OCI-LY7 (cell line): Measurements from ENCODE around the gene TTC28.

Experiments used
- EZH2phosphoT487 ChIP-seq: fragments of 200-600 bp; sonication (generic); IDR thresholded peaks from 2 replicates; pipeline ENCODE4 v1.6.1; 2018; ENCODE audit warnings: low read depth, borderline replicate concordance, mild to moderate bottlenecking, mixed run types, antibody characterized with exemption, low read length, moderate library complexity, mixed read lengths
- TF ChIP-seq, protein P1 (sequence below): fragments of 200-600 bp; sonication (generic); conservative IDR thresholded peaks from 2 replicates; pipeline ENCODE4 v1.5.1; 2014; ENCODE audit warnings: mild to moderate bottlenecking, antibody characterized with exemption, low read length, moderate library complexity, mixed read lengths

DNA sequence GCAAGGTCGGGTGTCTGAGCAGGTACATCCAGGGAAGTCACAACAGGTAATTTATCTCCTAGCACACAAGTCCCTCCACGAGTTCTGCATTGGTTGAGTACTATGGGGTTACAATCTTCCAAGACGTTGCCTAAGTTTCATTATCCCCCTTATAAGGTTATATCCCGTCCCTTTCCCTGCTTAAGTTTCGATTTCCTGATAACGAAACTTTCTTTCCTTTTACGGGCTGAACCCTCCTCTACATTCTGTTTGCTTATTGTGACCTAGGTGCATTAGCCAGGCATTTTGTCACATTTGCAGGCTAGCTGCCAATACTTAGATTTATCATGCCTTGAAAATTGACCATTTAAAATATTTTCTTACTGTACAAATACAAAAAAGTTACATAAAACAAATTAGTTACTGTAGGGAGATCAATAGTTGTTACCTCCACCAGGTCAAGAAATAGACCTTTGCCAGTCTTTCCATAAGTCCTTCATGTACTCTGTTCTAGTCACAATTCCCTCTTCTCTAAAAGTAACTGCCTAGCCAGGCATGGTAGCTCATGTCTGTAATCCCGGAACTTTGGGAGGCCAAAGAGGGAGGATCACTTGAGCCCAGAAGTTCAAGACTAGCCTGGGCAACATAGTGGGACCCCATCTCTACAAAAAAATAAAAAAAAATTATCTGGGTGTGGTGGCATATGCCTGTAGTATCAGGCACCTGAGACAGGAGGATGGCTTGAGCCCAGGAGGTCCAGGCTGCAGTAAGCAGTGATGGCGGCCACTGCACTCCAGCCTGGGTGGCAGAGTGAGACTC is 746.3 kb downstream of the TTC28 start:
- TF ChIP-seq, protein P1, sequence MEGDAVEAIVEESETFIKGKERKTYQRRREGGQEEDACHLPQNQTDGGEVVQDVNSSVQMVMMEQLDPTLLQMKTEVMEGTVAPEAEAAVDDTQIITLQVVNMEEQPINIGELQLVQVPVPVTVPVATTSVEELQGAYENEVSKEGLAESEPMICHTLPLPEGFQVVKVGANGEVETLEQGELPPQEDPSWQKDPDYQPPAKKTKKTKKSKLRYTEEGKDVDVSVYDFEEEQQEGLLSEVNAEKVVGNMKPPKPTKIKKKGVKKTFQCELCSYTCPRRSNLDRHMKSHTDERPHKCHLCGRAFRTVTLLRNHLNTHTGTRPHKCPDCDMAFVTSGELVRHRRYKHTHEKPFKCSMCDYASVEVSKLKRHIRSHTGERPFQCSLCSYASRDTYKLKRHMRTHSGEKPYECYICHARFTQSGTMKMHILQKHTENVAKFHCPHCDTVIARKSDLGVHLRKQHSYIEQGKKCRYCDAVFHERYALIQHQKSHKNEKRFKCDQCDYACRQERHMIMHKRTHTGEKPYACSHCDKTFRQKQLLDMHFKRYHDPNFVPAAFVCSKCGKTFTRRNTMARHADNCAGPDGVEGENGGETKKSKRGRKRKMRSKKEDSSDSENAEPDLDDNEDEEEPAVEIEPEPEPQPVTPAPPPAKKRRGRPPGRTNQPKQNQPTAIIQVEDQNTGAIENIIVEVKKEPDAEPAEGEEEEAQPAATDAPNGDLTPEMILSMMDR: no peak
- no peak for TF ChIP-seq EZH2phosphoT487
